NCI-H82 (cell line): ENCODE measurements around the gene FOCAD.

Source experiments
- DNase-seq: peaks from one replicate; lab custom pipeline; 2025; lab: John Stamatoyannopoulos, UW

Gene FOCAD

GRCh38 chr9:20804489-20805250 lies 120.6 kb downstream of the FOCAD start:
- no peak for DNase-seq

GRCh38 chr9:20805766-20806165 lies 121.7 kb downstream of the FOCAD start:
- no peak for DNase-seq

DNA sequence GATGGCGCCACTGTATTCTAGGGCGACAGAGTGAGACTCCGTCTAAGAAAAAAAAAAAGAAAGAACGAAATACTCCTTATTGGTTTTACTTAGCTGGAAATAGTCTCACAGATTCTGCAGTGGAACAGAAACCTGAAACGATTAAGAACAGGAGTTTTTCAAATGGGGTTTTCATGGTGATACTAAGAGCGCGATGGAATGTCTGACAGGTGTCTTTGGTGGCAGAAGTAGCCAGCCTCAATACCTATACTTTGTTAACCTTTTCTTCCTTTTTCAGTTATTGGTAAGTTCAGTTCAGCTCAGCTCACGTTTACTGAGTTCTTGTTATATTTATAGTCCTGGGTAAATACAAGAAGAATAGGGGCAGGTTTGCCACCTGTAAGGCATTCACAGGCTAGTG lies 123.9 kb downstream of the FOCAD start:
- DNase-seq: no peak

- no peak for DNase-seq
These were observed 127.8 kb downstream of the FOCAD start for GRCh38 chr9:20811872-20812271.

DNA sequence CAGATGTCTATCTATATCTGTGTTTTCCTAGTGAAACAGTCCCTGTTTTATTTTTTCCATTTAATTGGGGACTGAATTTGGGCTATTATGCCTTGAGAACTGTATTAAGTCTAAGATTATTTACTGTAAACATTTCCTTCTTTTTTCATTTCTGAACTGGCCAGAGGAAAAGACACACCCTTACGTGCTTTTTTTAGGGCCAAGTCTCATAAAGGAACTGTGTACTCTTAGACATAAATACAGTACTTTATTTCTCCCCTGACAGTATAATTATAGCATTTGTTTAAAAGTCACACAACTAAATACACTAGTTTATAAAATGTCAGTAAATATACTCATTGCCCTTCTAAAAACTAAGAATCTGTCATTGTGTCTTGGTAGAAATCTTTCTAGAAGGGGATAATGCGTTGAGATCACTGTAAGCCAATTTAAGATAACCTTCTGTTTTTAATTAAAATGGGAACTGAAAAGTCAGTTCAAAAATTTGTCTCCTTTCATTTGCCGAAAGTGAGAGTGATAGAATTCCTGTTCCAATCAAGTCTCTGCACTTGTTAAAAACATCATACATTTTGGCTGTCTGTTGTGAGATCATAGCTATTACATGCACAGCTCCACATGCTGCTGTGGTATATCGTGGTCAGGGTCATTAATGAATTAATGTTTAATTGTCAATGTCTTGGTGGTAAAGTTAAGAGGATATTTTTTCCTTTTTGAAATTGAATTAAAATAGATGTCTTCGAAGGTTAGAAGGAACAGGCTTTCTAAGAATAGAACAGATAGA lies 132.1 kb downstream of the FOCAD start:
- DNase-seq: no peak

DNA sequence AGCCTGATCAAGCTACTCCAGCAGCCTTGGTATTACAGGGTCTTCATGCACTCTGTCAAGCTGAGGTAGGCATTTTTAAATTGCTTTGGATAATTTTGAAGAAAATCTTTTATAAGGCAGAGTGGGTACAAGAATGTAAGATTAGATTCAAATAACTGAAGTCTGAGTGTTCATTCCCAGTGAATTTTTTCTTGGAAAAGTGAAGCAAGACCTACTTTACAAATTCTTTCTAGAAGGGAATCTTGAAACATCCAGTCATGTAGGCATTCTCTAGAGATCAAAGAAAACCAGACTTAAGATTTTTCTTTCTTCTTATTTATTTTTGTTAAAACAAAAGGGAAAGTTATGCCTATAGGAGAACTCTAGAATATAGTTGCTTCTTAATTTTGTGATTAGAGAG lies 139.0 kb downstream of the FOCAD start:
- no peak for DNase-seq

DNA sequence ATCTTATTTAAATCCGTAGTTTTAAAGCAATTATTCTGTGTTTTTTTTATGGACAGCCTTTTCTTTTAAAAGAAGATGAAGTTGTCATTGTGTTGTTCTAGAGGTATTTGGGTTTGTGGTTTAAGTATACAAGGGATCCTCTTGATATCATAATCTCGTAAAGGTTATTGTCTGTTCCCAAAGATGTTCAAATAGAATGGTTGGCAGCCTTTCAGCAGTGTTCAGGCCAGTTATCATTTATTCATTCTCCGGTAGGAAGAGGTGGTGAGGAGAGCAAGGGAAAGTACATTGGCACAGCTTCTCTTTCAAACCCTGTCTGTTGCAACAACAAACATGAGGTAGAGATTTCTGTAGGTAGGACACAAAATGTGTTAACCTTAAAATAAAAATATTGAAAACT lies 147.0 kb downstream of the FOCAD start:
- DNase-seq: no peak

DNA sequence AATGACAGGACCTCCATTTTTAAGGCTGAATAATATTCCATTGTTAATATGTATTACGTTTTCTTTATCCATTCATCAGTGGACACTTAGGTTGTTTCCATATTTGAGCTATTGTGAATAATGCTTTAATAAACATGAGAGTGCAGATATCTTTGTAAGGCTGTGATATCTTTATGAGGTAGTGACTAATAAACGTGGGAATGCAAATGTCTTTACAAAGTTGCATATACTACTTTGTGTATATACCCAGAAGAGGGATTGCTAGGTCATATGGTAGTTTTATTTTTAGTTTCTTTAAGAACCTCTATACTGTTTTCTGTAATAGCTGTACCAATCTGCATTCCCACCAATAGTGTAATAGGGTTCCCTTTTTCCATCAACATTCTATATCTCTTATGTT lies 148.7 kb downstream of the FOCAD start:
- no peak for DNase-seq

- DNase-seq: no peak
These were observed 151.6 kb downstream of the FOCAD start for GRCh38 chr9:20835377-20836286.

GRCh38 chr9:20837166-20837565 lies 153.1 kb downstream of the FOCAD start:
- DNase-seq: no peak

- no peak for DNase-seq
These were observed 154.2 kb downstream of the FOCAD start for GRCh38 chr9:20838218-20838617.

DNA sequence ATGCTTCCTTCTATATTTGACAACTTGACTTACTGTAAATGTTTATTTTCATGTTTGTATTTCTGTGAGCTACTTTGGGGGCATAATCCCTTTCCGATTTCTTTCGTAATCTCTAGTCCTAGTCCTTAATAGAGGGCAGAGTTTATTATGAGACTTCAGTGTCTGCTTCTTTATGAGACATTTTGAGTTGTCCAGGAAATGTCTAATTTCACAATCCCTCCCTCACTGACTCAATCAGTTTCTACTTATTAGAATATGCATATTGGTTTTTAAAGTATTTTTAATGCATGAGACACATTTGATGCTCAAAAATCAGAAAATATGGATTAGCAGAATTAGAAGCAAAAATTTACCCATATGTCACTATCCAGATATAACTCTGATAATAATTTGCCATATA lies 160.9 kb downstream of the FOCAD start:
- DNase-seq: no peak

- DNase-seq: no peak
These were observed 164.4 kb downstream of the FOCAD start for GRCh38 chr9:20848490-20848889.

DNA sequence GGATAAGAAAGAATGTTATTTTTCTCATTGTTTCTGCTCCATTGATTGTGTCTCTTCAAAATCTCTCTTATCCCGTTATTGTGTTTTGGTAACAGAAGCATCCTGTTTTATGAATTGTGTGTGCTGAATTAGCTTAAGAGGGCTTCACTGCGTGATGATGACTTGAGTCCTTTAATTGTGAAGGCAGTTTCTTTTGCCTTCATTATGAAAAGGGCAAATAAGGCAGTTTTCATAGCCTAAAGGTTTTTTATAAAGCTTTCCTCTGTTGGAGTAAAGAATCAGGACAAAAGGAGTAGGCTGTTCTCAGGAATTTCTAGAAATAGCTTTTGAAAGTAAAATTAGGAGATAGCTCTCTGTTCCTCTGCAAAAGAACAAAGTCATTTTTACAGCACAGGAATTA lies 169.8 kb downstream of the FOCAD start:
- no peak for DNase-seq

GRCh38 chr9:20854444-20854843 lies 170.4 kb downstream of the FOCAD start:
- DNase-seq: no peak

DNA sequence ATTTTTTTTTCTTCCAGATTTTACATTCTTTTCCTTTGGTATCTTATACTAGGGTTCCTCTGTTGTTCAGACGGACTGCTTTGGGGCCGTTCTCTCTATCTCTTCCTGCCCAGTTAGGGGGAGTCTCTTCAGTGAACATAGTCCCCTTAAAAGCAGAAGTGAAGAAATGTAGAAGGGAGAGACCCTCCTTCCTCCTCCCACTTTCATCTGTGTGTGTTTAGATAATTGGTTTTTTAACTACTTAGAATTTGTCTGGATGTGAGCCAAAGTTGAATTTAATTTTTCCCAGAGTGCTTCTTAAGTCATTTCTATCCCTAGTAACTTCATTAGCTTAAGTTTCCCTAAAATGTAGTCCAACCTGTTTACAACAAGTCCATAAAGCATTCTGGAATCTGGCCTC lies 179.9 kb downstream of the FOCAD start:
- DNase-seq: peak; percentile 59

GRCh38 chr9:20865347-20865746 lies 181.3 kb downstream of the FOCAD start:
- no peak for DNase-seq

GRCh38 chr9:20870115-20870514 lies 186.1 kb downstream of the FOCAD start:
- no peak for DNase-seq

- no peak for DNase-seq
These were observed 188.4 kb downstream of the FOCAD start for GRCh38 chr9:20872340-20872977.

GRCh38 chr9:20873240-20873865 lies 189.3 kb downstream of the FOCAD start:
- DNase-seq: no peak

GRCh38 chr9:20880271-20880670 lies 196.2 kb downstream of the FOCAD start:
- no peak for DNase-seq

- no peak for DNase-seq
These were observed 196.6 kb downstream of the FOCAD start for GRCh38 chr9:20880675-20881074.
